Ishikawa (cell line): Measurements from ENCODE around the gene ATG7.

ENCODE experiments used
- CEBPB ChIP-seq: IDR thresholded peaks from 2 replicates; pipeline ENCODE4 v1.6.1; 2012
- CREB1 ChIP-seq: IDR thresholded peaks from 2 replicates; pipeline ENCODE4 v1.6.1; 2012; ENCODE audit warnings: low read depth
- EP300 ChIP-seq: IDR thresholded peaks from 2 replicates; pipeline ENCODE4 v1.6.1; 2012; ENCODE audit warnings: borderline replicate concordance
- FOXM1 ChIP-seq: IDR thresholded peaks from 2 replicates; pipeline ENCODE4 v1.6.1; 2012; ENCODE audit warnings: low read depth, borderline replicate concordance
- NFIC ChIP-seq: IDR thresholded peaks from 2 replicates; pipeline ENCODE4 v1.6.1; 2012
- RAD21 ChIP-seq: IDR thresholded peaks from 2 replicates; pipeline ENCODE4 v1.6.1; 2012; ENCODE audit warnings: low read depth
- REST ChIP-seq: IDR thresholded peaks from 2 replicates; pipeline ENCODE4 v1.6.1; 2012; ENCODE audit warnings: low read depth, mild to moderate bottlenecking
- TAF1 ChIP-seq: IDR thresholded peaks from 2 replicates; pipeline ENCODE4 v1.6.1; 2012; ENCODE audit warnings: low read depth, mild to moderate bottlenecking
- TCF12 ChIP-seq: IDR thresholded peaks from 2 replicates; pipeline ENCODE4 v1.6.1; 2012; ENCODE audit warnings: low read depth
- TEAD4 ChIP-seq: IDR thresholded peaks from 2 replicates; pipeline ENCODE4 v1.6.1; 2012
- USF1 ChIP-seq: IDR thresholded peaks from 2 replicates; pipeline ENCODE4 v1.6.1; 2012
- YY1 ChIP-seq: IDR thresholded peaks from 2 replicates; pipeline ENCODE4 v1.6.1; 2012; ENCODE audit warnings: low read depth
- TF ChIP-seq, protein P1 (sequence below): IDR thresholded peaks from 2 replicates; pipeline ENCODE4 v1.6.1; 2012

- TF ChIP-seq, protein P1, sequence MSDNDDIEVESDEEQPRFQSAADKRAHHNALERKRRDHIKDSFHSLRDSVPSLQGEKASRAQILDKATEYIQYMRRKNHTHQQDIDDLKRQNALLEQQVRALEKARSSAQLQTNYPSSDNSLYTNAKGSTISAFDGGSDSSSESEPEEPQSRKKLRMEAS = no peak
- TF ChIP-seq FOXM1 (no peak), EP300 (no peak), RAD21 (no peak), CEBPB (no peak), NFIC (no peak), REST (no peak), CREB1 (no peak), TAF1 (no peak), YY1 (no peak), TEAD4 (no peak), TCF12 (no peak), USF1 (no peak)
These were observed 51.6 kb downstream of the ATG7 start for GRCh38 chr3:11323813-11324212.
